Measurements from ENCODE around the gene TRIM47.
A peak's percentile ranks its signal among the peaks of the same experiment; 100 is the strongest.

TRIM47 gene

DNA sequence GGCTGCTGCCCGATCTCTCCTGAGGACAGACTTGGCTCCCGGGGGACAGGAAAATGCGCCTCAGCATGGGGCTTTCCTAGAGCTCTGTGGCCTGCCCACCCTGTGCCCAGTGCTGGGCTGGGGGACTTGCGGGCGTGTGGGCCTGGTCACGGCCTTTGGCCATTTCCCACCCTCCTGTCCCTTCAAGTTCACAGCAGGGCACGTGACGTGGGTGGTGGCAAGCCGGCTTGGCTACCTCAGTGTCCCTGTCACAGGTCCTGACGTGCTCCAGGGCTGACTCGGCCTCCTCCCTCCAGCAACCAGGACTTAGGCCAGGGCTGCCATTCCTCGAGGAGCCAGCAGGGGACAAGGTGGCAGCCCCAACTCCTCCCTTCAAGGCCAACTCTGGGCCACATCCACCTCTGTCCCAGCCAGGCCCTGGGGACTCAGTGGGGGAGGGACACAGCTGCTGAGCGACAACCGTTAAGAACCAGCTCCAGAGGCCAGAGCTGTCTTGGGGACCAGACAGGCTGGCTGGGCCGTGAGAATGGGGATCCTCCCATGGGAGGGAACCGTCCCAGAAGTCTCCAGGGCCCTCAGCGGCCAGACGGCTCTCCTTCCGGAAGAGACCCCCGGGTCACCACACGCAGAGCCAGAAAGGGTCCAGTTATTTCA lies 33.2 kb downstream of the TRIM47 start:
- DNase-seq: peak; percentile 83

DNA sequence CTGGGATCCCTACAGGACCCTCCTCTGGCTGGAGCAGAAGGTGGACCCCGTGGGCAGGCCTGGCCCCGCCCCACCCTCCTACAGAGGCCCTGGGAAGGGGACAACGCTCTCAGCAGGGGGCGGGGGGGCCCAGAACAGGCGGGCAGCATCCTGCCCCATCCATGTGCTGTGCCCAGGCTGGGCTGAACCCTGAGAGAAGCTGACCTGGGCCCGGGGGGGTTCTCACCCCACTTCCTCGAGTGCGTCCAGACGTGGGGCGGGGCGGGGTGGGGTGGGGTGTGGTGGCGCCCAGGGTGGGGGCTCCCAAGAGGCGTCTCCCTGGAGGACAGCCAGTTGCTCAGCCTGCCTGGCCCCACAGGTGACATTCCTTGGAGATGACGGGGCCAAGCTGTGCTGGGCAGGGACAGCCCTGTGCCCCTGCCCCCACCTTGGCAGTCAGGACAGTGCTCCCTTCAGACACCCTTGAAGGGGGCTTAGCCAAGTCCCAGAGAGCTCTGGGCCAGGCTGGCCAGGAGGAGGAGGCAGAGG lies 33.8 kb downstream of the TRIM47 start:
- no peak for DNase-seq

DNA sequence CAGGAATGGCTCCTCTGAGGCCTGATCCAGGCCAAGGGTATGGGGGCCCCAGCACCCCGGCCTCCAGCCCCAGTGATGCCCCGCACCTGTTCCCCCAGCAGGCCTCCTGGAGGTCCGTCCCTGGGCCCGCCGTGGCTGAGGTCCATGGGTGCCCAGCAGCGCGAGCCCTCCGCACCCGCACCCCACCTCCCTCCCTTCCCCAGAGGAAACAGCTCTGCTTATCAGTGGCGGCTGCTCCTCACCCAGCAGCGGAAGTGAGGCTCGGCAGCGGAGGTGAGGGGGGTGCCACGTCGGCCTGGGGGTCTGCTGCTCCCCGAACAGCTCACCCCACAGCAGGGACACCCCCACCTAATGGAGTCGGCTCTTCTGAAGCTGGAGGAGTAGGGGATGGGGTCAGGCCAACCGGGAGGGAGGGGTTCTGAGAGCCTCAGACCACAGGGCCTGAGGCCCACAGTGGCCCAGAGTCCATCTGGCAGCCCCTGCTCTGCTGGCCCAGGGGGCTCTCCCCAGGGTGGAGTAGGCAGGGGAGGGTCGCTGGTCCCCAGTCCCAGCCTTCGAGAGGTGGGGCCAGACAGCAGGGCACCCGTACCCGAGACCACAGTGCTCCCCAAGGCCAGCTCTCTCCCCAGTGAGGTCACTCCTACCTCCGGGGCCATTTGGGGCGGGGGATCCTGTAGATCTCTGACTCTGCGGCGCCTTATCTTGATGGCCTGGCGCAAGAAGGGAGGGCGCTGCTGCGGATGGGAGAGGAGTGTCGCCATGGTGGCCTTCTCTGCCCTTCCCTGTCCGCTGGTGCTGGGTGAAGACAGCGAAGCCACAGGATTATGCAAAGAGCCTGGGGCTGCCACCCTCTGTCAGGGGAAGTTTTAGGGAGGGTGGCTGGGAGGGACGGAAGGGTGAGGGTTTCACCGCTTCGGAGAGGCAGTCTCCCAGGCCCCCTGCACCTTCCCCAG lies 34.5 kb downstream of the TRIM47 start, which contains the start of gene UNC13D:
UNC13D (minus strand) TSS at position 828 of the 953 bp plus-strand sequence; CDS start at position 761, 67 bp downstream.
- DNase-seq: no peak

DNA sequence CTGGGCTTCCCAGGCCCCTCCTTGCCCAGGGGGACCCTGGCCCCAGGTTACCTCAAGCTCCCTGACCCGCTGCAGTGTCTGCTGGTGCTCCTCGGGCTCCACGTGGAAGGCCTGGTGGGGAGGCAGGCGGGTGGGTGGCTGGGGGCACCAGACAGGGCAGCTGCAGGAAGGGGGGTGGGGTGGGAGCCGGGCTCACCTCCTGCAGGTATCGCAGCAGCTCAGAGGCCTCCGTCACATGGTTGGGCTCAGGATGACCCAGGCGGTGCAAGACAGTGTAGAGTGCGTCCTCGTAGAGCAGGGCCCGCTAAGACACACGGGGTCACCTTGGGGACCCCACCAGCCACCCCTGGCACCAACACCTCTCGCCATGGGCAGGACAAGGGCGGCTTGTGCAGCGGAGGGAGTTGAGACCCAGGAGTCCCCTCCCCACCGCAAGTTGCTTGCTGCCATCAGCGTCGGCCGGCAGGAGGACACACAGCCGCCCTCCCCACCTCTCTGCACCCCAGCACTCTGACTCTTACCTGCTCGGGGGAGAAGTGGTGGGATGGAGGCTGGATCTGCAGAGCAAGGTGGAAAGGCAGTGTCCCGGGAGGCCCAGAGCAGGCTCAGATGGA lies 35.3 kb downstream of the TRIM47 start:
- no peak for DNase-seq

DNA sequence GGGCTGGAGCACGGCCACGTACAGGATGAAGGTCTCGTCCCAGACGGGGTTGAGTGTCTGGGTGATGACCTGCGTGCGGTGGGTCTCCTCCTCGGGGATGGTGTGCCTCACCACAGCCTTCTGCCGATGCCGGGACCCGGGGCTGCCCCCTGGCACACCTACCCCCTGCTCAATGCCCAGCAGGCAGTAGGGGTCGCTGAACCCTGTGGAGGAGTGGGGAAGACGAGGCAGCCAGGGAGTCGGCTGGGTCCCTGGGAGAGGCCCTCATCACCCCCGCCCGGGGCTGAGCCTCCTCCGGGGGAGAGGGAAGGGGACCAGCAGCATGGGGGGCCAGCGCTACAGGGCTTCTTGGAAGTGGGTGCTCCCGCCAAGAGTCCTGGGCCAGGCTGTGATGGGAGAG lies 36.0 kb downstream of the TRIM47 start:
- DNase-seq: no peak

DNA sequence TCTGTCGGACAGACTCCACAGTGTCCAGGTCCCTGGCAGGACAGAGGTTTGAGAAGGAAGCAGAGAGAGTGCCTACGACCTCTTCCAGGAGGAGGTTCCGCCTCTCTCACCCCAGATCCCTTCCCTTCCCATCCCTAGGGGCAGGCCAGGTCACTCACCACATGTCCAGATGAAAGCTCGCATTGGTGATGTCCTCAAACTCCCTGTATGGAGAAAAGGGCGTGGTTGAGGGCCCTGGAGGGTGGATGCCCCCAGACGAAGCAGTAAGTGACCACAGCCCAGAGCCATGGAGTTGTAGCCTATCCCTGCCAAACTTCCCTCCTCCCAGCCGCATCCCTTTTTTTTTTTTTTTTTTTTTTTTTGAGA lies 37.6 kb downstream of the TRIM47 start:
- DNase-seq: no peak

DNA sequence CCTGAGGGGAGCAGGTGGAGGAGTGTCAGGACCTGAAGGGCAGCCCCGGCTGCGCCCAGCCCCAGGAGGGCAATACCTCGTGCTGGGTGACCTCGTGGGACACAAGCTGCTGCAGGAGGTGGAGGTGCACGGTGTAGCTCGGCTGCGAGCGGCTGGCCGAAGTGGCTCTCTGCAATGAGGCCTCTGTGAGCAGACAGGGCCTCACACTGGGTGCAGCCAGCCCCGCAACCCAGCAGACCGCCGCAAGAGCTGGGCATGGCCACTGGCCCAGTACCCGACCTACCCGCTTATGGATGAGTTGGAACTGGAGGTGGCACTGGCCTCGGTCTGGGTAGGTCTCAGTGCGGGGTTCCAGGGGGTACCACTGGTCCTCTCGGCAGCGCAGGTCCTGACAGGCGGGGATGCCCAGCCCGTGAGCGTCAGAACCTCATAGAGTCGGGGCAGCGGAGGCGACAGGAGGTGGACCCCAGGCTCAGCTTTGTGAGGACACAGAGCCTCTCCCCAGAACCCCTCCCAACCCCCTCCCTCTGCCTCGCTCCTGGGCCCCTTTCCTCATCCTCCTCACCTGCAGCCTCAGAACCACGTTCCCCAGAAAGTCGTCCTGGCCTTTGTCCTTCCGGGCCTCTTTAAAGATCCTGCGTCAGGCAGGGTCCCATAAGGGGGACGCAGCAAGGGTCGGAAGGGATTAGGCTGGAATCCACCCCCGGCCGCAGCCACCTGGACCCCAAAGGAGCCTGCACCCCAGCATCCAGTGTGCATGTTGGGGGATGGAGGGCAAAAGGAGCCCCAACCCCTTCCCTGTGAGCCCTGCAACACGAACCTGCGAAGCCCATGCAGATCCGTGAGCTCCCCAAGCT lies 38.2 kb downstream of the TRIM47 start:
- DNase-seq: no peak

DNA sequence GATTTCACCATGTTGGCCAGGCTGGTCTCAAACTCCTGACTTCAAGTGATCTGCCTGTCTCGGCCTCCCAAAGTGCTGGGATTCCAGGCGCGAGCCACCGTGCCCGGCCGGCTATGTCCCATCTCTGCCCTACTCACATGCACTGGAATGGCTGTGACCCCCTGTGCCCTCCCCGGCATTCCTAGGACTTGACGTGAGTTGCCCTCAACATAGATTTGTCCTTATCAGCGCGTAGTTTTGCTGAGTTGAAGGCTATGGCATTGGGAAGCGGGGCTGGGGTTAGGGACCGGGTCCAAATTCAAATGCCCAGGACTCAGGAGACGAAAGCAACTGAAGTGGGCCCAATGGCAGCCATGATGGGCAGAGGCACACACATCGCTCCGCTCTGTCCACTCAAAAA lies 40.0 kb downstream of the TRIM47 start:
- no peak for DNase-seq

DNA sequence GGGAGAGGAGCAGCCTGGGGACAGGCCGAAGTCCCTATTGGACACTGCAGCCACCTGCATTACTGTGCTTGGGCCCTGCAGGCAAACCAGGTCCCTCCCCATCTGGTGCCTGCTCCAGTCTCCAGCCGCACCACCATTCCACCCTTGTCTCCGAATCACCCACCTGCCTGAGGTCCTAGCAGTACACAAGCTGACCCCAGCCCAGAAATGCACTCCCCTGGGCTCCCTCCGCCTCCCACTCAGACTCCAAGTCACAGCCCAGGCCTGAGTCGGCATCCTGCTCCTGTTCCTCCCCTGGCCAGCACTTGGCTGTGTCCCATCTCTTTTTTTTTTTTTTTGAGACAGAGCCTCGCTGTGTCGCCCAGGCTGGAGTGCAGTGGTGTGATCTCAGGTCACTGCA lies 40.5 kb downstream of the TRIM47 start:
- DNase-seq: no peak

DNA sequence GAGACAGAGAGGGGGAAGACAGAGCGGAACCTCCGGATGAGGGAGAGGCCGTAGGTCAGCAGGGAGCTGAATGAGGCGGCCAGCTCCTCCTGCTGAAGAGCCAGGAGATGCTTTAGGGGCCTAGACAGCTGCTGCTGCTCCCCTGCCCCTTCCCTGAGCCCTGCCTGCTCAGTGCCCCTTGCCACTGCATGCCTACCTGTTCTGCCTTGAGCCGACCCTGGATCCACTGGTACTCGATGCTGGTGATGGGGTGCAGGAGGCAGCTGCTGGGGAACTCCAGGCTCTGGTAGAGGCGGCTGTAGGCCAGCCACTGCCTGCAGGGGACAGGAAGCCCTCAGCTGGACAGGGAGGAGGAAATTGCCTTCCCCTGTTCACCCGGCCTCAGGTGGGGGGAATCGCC lies 41.8 kb downstream of the TRIM47 start:
- DNase-seq: no peak

DNA sequence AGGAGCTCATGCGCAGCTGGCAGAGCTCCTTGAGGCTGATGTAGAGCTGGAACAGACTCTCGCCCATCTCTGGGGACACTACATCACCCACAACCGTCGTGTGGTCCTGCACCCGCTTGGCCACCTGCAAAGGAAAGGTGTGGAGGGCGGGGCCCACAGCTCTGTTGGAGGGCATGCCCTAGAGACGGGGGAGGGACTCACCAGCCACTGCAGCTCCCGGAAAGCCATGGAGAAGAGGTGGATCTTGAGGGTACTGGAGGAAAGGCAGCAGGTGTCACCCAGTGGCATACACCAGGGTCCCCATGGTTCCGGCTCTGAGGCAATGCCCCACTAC lies 42.8 kb downstream of the TRIM47 start:
- no peak for DNase-seq

DNA sequence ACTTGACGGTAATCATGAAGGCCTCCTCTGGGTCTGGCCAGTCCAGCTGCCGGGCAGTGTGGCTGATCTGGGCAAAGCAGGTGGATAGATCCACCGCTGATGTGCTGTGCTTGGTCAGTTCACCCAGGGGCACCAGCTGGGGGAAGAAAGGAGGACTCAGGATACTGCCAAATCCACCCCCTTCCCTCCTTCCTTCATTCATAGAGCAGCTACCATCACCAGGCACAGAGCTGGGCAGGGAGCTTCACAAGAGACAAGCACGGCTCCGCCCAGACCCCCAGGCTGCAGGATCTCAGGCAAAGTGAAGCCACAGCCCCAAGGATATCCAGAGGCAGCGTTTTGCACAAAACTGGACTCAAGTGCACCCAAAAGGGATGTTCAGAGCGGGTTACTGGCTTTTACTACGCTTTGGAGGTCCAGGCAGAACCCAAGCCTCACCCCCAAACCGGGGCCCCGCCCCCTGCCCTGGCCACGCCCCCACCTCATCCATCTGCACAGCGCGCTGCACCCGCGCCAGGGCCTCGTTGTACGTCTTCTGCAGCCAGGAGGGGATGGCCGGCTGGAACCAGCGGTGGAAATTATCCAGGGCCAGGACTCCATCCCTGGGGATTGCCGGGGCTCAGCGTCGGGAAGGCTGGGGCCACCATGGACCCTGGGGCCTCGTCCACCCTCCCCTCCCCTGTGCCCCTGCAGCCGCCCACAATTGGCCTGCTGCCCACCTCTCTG lies 43.3 kb downstream of the TRIM47 start:
- no peak for DNase-seq

DNA sequence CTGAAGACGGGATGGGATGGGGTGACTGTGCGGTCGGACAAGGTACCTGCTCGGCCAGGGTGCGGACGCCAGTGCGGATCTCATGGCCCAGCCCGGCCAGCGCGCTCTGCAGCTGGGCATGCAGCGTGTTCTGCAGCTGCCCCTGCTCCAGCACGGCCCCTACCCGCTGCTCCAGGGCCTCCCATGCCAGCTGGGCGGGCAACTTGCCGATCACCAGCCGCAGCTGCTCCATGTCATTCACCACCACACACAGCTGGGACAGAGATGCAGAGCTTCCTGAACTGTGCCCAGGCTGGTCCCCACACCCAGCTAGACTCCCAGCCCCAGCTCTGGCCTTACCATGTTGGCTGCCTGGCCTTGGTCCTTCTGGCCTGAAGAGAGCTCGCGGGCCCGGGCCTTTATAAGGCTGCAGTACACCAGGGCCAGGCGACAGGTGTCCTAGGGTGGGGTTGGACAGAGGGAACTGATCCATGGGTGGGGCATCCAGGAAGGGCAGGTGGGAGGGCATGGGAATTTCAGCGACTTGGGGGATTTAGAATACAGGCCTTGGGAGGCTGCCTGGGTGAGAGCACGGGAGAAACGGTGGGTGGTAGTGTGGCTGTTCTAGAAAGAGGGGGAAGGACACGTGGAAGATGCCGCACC lies 44.0 kb downstream of the TRIM47 start:
- no peak for DNase-seq

DNA sequence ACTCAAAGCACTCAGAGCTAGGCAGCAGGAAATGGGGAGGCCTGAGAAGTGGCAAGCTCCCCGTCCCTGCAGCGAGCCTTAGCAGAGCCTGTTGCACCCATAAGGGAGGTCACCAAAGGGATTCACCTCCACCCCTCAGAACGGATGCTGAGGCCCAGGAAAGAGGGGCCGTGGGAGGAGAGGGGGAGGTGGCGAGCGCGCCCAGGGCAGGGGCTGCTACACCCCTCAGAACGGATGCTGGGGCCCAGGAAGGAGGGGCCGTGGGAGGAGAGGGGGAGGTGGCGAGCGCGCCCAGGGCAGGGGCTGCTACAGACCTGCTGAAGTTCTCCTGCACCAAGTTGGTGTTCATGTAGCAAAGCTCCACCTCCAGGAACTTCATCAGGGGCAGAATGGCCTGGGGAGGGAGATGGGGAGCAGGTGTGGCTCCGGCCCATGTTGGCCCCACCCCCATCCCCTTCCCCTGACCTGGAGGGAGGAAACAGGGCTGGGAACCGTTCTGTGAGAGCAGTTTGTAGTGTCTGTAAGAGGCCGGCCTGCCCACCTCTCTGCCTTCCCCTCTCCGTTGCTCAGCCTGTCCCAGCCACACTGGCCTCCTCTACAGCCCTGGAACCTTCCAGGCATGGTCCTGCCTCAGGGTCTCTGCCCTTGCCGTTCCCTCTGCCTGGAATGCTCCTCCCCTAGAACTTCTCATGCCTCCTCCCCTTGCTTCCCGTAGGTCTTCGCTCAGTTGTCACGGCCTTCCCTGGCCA lies 45.6 kb downstream of the TRIM47 start:
- DNase-seq: peak; percentile 81

DNA sequence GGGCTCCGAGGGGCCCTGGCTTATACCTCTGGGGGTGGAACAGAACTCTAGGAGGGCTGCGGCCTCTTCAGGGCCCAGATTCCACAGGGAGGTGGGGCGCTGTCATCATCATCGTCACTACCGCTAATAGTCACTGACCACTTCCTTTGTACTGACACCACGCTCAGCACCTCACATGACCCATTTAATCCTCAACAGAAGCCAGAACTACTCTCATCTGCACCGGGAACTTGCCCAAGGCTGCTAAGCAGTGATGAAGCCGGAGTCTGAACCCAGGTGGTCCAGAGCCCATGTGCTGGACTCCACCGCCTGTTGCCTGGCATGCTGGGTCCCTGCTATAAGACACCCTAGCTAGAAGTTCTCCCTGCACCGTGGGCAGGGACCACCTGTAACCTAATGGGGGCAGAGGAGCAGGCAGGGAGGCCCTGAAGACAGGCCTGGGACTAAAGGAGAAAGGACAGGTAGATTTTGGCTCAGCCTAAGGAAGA lies 46.2 kb downstream of the TRIM47 start:
- no peak for DNase-seq

DNA sequence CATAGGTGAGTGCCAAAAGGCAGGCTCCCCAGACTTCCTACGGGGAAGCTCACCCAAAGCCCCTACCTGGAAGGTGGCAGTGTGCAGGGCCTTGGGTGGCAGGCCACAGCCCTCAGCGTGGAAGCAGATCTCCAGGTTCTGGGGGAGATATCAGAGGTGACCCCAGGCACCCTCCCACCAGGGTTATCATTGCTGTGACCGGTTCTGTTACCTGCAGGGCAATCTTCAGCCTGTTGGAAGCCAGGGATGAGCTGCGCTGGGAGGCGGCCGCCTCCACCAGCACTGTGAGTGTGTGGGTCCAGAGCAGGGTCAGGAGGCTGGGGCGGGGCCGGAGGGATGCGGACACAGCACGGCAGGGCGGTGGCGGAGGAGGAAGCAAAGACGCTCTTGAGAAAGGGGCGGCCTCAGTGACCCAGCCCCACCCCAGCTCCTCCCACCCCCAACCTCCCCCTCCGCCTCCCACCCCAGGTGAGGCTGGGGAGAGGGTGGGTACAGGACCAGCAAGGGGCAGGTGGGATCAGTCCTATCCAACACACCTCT lies 47.3 kb downstream of the TRIM47 start:
- no peak for DNase-seq

DNA sequence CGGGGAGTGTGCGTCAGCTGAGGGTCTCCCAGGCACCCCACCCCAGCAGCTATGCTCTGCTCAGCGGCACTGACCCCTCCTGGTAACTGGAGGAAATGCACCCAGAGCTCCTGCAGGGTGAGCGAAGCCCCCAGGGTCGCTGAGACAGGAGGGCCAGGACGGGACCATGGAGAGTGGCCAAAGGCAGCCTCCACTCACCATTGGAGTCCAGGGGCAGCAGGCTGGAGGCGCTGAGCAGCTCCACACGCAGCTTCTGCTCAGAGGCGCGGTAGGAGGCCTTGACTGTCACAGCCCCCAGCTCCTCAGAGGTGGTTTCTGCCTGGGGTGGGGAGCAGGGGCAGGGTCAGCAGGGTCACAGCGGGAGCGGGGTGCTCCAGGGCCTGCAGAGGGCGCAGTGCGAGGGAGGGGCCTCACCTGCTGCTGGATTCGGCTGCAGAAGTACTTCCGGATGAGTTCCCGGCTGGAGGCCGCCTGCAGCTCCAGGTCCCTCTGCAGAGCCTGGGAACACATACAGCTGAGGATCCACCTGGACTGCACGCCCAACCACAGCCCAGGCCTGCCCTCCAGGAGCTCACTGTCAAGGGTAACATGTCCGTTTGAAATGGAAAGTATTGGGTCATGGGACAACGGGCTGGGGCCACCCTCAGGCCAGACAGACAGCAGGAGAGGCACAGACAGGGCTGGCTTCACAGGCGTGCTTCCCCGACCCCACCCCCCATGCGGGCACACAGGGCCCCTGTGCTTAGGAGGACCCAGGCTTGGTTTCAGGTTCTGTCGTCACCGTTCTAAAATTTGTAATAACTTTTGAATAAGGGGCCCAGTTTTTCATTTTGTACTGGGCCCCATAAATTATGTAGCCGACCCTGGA lies 48.0 kb downstream of the TRIM47 start:
- DNase-seq: no peak

DNA sequence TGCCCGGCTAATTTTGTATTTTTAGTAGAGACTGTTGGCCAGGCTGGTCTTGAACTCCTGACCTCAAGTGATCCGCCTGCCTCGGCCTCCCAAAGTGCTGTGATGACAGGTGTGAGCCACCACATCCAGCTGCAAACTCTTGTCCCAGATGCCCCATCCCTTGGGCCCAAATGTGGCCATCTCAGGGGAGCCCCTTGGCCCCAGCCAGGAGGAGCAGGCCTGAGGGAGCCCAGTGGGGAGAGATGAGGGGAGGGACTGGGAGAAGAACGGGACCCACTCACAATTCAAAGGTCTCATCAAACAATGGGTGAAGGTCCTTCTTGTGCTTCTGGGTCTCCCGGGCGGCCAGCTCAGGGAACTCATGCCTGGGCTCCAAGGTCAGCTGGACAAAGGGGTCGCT lies 48.6 kb downstream of the TRIM47 start:
- DNase-seq: no peak

DNA sequence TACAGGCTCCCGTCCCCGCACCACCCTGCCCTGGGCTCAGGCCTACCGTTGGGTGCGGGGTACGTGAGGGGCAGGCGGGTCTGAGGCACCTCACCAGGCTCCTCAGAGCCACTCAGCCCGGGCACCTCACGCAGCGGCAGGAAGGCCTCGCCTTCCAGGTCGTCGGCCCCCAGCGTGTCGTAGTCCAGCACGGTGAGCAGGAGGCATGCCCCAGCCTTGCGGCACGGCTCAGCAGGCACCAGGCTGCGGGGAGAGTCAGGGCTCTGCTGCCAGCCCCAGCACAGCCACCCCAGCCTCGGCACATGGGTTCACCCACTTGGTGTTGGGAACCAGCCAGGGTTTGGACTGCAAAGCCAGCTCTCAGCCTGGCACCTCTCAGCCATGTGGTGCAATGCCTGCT lies 49.6 kb downstream of the TRIM47 start:
- no peak for DNase-seq

Measured in NCI-H510A (cell line).